HG03521 (cell line): ENCODE measurements around the gene NMNAT1.
"Not testable (repeated sequence)": the region's sequence is repeated elsewhere in the genome, so short reads cannot be mapped to it uniquely, and the experiment has no call there.

ENCODE experiments used
- ATAC-seq: cut with Tn5 transposase; IDR thresholded peaks from one replicate; pipeline ENCODE4 v1.9.1; 2021; ENCODE audit warnings: mild to moderate bottlenecking, moderate library complexity; ENCODE audit not compliant: unreplicated experiment

Gene NMNAT1

DNA sequence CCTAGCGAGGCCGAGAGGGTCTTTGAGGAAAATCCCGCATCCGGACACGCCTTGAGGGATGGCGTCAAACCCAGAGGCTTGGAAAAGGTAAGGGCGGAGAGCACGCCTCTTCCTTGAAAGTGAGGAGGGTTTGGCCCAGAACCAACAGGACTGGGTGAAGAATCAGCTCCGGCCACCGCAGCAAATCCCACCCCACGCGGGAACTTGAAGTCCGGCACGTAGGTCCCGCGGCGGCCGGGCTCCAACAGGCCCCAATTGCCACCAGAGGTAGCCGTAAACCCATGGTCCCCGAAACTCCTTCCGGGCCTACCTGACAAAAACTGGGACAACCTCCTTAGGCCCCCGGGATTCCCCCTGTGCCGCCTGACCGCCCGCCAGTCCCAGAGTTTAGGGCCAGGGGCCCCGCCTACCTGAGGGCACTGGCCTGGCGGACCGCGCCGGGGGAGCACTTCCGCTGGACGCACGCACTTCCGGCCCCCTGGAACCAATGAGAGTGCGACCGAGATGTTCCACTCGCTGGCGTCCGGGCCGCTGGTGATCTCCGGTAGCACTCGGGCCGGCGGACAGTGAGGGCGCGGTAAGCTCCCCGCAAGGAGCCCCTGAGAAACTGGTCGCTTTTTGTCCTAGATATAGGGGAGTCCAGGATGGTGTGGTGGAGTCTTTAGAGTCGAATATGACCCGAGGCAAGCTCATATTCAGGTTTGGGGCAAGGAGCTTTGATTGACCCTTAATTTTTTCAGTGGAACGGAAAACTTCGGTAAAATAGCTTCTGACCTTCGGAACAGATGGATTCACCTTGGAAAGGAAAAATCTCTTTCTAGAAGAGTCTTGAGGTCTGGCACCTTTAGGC is at the start of gene NMNAT1, which contains the start of gene LZIC:
TSS of gene NMNAT1 (plus strand) at position 537 of the 850 bp plus-strand sequence. CDS start 28,599 bp downstream, outside the sequence.
TSS of gene LZIC (minus strand) at position 453 of the 850 bp plus-strand sequence. CDS start 6,772 bp downstream, outside the sequence.
- peak; percentile 97 for ATAC-seq

DNA sequence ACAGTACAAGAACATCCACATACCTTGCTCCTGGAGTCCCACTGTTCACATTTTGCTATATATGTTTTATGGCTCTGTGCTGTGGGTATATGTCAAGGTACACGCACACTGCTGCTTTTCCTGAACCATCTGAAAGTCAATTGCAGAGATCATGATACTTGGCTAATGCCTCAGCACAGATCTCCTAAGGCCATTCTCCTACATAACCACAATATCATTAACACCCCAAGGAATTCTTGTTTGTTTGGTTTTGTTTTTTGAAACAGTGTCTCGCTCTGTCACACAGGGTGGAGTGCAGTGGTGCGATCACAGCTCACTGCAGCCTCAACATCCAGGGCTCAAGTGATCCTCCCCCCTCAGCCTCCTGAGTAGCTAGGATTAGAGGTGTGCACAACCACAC is 49.2 kb upstream of the NMNAT1 start:
- no peak for ATAC-seq

DNA sequence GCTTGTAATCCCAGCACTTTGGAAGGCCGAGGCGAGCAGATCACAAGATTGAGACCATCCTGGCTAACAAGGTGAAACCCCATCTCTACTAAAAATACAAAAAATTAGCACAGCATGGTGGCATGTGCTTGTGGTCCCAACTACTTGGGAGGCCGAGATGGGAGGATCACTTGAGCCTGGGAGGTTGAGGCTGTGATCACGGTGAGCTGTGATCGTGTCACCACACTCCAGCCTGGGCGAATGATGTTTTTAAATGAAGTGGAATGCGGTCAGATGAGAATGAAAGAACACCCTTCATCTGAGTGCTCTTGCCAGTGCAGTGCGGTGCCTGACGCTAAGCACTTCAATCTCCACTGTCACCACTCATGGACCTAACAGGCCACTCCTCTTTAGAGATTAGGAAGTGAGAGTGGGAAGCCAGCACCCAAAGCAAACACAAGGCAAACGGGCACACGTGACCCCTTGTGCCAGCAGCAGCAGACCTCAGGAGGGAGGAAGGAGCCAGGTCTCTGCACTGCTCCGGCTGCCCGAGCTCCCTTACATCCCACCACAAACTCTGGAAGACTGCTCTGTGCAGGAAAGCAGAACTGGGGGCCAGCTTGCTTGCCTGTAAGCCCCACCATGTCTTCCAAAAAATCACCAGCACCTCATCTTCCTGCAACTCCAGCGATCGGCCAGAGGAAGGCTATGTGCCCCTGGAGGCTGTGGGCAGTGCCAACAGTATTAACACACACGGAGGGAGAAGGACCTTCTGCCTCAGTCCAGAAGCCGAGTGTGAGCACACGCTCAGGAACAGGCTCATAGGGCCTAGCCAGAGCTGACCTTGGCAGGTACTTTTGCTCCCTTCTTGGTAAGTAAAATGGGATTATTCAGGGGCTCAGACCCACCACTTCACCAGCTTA is 42.9 kb upstream of the NMNAT1 start:
- ATAC-seq, result no peak

DNA sequence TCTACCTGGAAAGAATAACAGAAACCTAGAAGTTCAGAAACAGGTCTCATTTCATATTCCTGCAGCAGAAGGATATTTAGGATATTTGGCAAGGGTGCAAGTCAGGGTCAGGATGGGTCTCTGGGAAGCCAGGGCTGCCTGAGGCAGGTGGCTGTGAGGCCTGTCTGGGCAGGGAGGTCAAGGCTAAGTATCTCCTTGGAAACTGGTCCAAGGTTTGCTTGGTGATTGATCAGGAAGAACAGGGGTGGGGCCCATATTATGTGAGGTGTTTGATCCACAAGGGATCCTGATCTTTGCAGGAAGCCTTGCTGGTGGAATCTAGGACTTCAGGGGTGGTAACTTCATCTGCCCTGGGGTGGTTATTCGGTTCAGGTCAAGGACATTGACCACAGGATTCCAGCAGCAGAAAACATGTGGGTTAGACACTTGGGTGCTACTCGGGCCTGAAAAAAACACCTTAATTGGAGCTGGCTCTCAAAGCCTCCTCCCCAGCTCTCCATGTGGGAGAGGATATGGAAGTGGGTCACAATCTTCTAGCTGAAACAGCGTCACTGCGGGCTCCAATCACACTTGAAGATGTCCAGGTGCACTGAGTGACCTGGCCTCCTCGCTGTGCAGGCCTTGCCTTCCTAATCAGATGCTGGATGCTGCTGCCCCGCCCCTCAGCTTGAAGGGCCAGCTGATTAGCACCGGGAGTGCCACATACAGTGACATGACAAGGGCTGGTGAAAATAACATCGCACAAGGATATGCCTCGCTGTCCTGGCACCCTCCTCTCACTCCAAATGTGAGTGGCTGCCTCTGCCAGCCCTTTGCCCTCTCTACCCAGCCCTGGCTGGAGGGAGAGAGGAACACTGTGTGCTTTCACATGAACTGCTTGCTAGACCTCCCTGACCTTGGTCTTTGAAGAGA is 41.9 kb upstream of the NMNAT1 start:
- no peak for ATAC-seq

DNA sequence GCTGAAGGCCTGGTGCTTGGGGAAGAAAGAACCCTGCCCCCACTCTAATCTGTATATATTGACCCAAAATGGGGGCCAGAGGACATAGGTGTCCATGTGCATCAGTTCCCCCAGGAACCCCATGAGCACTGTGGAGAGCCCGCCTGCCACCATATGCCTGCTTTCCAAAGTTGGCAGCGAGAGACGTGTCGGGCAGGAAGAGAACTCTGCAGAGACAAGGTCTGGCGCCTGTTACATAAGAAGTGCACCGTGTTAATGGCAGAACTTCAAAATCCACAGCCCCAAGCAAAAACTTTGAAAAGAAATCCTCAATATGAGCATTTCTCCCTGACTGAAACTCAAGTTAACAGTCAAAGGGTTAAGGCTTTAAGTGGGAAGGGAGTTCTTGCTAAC is 41.2 kb upstream of the NMNAT1 start:
- ATAC-seq, result no peak

DNA sequence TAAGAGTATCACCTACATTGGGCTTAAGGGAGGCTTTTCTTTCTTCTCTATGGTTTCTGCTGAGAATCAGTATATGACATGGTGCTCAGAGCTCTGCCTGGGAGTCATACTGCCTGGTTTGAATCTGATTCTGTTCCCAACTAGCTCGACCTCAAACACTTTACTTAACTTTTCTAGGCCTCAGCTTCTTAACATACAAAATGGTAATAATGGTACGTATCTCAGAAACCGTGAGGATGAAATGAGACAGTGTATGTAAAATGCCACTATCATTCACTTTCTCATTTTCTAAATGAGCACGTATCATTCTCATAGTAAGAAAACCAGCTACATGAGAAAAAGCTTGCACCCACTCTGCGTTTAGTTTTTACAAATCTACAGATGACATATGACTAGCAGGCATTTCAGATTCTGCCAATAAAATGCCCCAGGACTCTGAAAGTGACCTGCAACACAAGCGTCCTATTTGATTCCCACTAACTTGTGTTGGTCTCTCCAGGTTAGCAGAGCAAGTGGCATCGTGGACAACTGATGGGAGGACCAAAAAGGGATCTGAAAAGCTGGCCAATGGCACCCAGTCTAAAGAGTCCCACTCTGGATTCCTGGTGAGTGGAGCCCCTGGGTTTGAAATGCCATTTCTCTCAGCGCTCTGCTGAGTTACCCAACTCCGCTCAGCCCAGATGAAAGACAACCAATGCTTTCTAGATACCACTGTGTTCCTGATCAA is 39.3 kb upstream of the NMNAT1 start:
- no peak for ATAC-seq

DNA sequence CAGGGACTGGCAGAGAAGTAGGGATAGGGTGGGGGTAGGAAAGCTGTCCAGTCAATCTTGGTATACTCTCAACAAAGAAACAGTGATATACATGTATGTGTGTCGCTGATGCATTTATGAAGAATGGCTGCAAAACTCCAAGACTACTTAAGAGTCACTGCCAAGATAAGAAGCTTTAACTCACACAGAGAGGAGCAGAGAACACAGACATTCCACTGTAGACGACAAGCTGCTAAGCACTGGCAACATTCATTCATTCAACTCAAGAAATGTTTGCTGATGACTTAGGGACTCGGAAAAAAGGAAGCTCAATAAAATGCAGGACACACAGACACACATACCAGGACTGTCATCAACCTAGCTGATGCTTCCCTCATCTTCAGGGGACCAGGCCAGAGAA is 38.7 kb upstream of the NMNAT1 start:
- no peak for ATAC-seq

DNA sequence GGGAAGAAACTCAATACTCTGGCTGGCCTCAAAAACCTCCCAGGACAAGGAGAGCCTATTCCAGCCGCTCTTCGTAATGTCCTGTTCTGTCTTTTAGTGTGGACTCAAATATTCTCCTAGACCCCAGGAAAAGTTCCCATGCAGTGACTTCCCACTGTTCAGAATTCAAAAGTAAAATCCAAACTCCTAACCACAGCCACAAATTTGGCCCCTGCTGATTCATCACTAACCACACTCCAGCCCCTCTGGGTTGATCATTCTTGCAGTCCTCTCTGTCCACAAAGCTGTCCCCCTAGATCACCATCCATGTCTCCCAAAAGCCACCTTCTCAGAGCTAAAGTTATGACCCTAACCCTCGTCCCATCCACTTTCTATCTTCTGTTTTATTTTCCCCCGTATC is 38.3 kb upstream of the NMNAT1 start:
- ATAC-seq, result no peak

DNA sequence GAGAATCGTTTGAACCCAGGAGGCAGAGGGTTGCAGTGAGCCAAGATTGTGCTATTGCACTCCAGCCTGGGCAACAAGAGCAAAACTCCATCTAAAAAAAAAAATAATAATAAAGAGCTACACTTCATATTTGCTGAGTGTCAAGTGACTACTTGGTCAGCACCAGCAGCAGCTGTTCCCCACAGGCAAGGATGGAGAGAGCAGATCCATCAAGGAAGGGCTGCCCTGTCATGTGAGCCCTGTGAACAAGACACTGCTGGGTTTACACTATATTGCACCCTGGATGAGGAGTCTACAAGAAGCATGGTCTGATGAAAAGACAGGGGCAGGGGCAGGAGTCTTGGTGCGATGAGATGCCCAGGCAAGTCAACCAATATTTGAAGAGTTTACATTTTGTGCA is 36.8 kb upstream of the NMNAT1 start:
- ATAC-seq, result no peak

DNA sequence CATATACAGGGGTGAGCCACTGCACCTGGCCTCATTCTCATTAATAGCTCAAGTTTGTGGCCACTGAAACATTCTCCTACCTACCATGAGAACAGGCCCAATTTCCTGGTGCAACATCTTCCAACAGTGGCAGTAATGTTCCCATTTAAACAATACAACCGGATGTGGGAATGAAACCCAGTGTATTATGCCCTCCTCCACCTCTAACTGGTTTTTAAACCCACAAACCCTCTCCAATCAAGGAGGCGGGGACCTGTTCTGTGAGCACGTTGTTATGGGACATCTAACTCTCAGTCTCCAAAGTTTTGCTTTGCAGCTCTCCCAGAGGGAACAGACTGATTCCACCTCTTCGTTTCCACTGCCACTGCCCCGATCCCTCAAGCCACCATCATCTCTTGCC is 35.8 kb upstream of the NMNAT1 start:
- no peak for ATAC-seq

DNA sequence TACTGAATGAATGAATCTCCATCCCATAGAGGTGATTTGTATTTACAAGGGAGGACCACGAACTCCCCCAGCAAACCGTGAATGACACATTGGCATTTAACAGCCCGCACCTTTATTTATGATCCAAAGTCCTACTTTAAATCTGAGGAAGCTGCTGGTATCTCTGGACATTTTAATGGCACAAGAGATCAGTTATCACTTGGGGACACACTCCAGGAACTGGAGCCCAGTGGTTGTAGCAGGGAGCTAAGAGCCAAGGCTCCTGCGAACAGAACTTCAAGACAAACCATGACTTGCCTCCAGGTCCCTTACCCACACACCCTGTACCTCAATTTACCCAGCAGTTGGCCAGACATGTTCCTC is 34.4 kb upstream of the NMNAT1 start:
- no peak for ATAC-seq

DNA sequence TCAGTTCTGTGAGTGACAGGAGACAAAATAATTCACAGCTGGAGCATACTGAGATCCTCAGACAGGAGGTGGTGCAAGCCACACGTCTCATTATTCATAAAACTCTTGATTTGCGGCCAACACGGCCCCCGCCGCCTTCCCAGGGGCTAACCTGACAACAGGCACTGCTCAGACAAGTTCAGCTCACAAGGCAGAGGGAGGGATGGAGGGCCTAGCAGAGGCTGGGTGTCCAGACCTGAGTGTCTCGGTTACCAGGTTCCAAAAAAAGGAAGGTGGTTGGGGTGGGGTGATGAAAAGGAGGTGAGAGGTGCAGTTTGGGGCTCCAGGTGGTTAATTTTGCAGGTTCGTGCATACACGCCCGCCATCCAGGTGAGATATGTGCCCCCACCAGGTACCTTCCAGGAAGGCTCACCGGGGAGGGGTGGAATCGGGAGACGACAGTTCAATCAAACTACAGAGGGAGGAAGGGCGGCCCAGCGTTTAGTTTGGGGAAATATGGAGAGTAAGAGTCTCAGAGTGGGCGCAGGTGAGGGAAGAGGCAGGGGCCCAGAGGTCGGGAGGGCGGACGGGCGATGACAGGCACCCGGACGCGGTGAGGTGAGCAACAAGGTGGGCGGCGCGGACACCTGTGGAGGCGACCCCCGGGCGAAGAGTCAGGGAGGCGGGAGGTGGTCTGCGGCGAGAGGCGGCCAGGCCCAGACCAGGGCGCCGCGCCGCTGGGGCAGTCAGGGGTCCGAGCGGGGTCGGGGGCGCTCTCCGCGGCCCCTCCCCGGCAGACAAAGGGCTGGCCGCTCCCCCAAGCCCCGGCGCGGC is 33.8 kb upstream of the NMNAT1 start:
- ATAC-seq, result no peak

DNA sequence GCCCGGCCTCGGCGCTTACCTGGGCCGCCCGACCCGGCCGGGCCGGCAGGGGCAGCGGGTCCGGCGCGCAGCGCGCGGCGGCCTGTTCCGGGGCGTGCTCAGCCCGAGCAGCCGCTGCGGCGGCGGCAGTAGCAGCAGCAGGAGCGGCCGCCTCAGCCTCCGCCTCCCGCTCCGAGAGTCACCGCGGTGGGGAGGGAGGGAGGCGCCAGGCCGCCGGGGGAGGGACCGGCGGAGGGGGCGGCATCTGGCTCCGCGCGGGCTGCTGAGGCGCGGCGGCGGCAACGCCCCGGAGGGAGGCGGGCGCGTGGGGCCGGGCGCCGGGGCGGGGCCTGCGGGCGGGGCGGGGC is 33.2 kb upstream of the NMNAT1 start, which contains the start of gene CTNNBIP1:
TSS of gene CTNNBIP1 (minus strand) at position 194 of the 347 bp plus-strand sequence. CDS start 38,205 bp downstream, outside the sequence.
- ATAC-seq, result peak; percentile 80

DNA sequence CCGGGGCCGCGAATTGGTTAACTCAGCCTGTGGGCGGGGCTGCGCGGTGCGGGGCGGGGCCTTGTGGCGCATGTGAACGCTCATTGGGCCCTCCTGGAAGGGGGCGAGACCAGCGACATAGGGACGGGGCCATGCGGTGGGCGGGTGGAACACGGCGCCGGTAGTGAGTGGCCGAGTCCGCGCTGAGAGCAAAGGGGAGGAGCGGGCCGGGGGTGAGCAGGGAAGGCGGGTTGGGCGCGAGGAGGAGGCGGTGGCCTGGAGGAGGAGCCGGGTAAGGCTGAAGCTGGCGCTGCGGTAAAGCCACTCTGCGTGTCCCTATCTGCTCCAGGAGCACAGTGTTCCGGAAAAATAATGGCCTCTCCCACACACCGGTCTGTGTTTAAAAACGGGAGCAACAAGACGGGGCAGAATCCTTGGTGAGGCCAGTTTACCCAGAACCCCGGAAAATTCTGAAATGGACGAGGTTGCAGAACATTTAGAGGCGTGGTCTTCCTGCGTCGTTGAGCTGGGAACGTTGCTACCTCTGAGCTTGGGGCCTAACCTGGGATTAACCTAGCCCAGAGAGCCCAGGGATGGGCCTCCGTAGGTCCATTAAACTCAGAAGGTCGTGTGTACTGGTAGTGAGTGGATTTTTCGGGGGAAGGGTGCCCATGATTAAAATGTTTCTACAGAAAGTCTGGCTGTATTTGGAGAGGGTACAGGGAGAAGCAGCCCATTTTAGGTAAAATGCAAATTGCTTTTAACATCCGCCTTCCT is 32.7 kb upstream of the NMNAT1 start:
- peak; percentile 93 for ATAC-seq

DNA sequence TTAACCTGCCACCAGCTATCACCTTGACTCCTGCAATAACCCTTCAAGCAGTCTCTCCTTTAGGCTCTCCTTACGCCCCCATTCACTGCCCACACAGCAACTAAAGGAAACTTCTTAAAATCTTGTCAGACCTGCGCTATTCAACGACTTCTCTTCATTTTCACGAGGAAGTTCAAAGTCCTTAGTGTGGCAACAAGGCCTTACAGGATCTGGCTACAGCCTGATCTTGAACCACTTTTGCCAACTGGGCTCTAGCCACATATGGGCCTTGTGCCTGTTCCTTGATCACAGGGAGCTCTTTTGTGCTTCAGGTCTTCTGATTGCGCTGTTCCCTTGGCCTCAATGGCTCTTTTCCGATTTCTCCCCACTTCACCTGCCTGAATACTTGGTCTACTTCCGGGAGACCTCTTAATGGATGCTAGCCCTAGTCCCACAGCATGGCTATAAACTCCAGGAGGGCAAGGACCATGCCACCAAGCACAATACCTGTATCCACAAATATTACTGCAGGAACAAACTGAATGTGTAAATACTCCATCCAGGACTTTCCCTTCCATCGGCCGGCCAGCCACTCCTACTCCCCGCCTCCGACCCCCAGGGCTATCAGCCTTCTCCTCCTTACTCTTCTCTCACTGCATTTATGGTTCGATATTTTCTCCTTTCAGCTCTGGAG is 30.9 kb upstream of the NMNAT1 start:
- ATAC-seq, result no peak

DNA sequence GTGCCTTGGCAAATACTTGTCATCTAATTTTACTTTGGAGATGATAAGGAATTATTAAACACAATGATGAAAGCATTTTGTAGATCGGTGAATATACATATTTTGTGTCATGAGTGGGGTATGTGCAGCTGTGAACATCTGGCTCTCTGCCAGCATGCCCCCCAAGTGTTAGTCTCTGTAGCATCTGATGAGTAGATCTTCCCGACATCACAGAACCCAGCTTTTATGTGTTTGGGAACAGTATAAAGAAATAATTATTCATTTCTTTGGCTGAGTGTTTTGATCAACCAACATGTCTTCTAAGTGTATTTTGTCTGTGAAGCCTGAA is 28.7 kb upstream of the NMNAT1 start:
- ATAC-seq, result no peak

DNA sequence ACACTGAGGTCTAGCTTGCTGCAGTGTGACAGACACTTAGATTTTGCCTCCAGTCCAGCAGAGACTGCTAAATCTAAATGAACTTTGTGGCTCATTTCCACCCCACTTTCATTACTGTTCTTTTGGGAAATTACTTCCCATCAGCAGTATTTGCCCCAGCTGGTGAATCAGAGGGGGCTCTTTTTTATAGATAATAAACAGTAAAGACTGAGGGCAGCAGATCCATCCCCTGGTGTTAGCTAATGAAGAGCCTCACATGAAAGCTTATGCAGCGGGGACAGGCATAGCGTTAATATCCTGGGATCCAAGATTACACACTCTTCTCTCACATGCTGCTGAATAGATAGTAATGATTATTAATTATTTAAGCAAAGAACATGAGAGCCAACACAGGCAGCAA is 26.8 kb upstream of the NMNAT1 start:
- no peak for ATAC-seq

DNA sequence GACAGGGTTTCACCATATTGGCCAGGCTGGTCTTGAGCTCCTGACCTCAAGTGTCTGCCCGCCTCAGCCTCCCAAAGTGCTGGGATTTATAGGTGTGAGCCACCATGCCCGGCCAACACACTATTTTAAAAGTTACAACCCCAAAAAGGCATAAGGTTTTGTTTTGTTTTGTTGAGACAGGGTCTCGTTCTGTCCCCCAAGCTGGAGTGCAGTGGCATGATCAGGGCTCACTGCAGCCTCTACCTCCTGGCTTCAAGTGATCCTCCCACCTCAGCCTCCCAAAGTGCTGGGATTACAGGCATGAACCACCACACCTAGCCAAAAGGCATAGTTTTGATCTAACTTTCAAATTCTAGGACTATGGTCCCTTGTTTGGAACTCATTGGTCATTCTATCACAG is 25.8 kb upstream of the NMNAT1 start:
- not testable (repeated sequence) for ATAC-seq
